HepG2 (cell line): ENCODE data around the gene CDC42EP1. TPM values are rescaled to one million over a fixed set of nuclear protein-coding genes. Genes with fewer than 3 reads are reported as not detected.
A peak's percentile ranks its signal among the peaks of the same experiment; 100 is the strongest.

Source experiments
- ELF3 ChIP-seq: IDR thresholded peaks from 2 replicates; pipeline ENCODE4 v1.6.1; 2016; ENCODE audit warnings: missing genetic modification reagents, missing compliant biosample characterization
- GABPA ChIP-seq, 2 experiments: IDR thresholded peaks; 2 replicates each; pipeline ENCODE4 v1.6.1; 2011 to 2016; ENCODE audit warnings: low read depth in 2 of 2, low read length in 1 of 2, missing biosample characterization in 1 of 2, missing genetic modification characterization in 1 of 2
- HNF4A ChIP-seq: sonication (generic); formaldehyde crosslinking; IDR thresholded peaks from 2 replicates; pipeline ENCODE4 v1.4.0; 2020; ENCODE audit warnings: missing genetic modification reagents
- HNRNPL ChIP-seq: fragments of 200-400 bp; formaldehyde crosslinking; IDR thresholded peaks from 2 replicates; pipeline ENCODE4 v1.6.1; 2017; ENCODE audit warnings: mild to moderate bottlenecking, low read depth, low read length
- MED1 ChIP-seq: sonication (generic); formaldehyde crosslinking; IDR thresholded peaks from 2 replicates; pipeline ENCODE4 v1.4.0; 2020; ENCODE audit warnings: missing genetic modification reagents
- NPAS2 ChIP-seq: sonication (generic); formaldehyde crosslinking; IDR thresholded peaks from 2 replicates; pipeline ENCODE4 v1.8.0; 2022; ENCODE audit warnings: mild to moderate bottlenecking, missing genetic modification reagents, borderline replicate concordance
- SAP130 ChIP-seq: IDR thresholded peaks from 2 replicates; pipeline ENCODE4 v1.6.1; 2016; ENCODE audit warnings: low read depth
- SKI ChIP-seq: fragments of 450-650 bp; IDR thresholded peaks from one replicate; pipeline ENCODE4 v1.6.1; 2018; ENCODE audit warnings: mild to moderate bottlenecking; ENCODE audit not compliant: partially characterized antibody
- SOX13 ChIP-seq, 3 experiments: fragments of 450-650 bp in 1 of 3; sonication (generic) in 1 of 3; formaldehyde crosslinking in 1 of 3; IDR thresholded peaks in 2 of 3; conservative IDR thresholded peaks in 1 of 3; 2 replicates each; pipeline versions ENCODE4 v1.5.0 to v1.6.1; 2016 to 2020; ENCODE audit warnings: antibody characterized with exemption in 1 of 3, mild to moderate bottlenecking in 1 of 3, missing compliant biosample characterization in 1 of 3, missing genetic modification reagents in 1 of 3, moderate library complexity in 1 of 3
- TRAFD1 ChIP-seq: sonication (generic); formaldehyde crosslinking; IDR thresholded peaks from 2 replicates; pipeline ENCODE4 v1.5.1; 2020; ENCODE audit warnings: missing genetic modification reagents, mild to moderate bottlenecking, borderline replicate concordance
- WIZ ChIP-seq: sonication (generic); formaldehyde crosslinking; IDR thresholded peaks from 2 replicates; pipeline ENCODE4 v1.5.1; 2020; ENCODE audit warnings: mild to moderate bottlenecking, missing genetic modification reagents
- ZNF292 ChIP-seq: sonication (generic); formaldehyde crosslinking; IDR thresholded peaks from 2 replicates; pipeline ENCODE4 v1.8.1; 2022; ENCODE audit warnings: mild to moderate bottlenecking, low read depth, missing genetic modification reagents, borderline replicate concordance
- ZNF337 ChIP-seq: sonication (generic); formaldehyde crosslinking; IDR thresholded peaks from 2 replicates; pipeline ENCODE4 v1.5.1; 2020; ENCODE audit warnings: missing genetic modification reagents, low read depth, mild to moderate bottlenecking, borderline replicate concordance
- ZSCAN21 ChIP-seq: sonication (generic); formaldehyde crosslinking; IDR thresholded peaks from 2 replicates; pipeline ENCODE4 v1.8.0; 2022; ENCODE audit warnings: mild to moderate bottlenecking, missing genetic modification reagents, moderate library complexity, borderline replicate concordance
- polyA plus RNA-seq, 8 experiments: library from polyadenylated mRNA; depleted of rRNA in 3 of 8; stranded (reverse) in 7 of 8; unstranded in 1 of 8; fragments of >200 nt; fragmentation: Illumina TruSeq in 4 of 8; extraction: Trizol in 4 of 8; gene quantifications; 2 replicates each; pipeline versions ENCODE4 v1.2.1 to v1.2.3, GENCODE V29; 2011 to 2016; ENCODE audit warnings: low read depth in 4 of 8, missing spikeins in 1 of 8, mixed read lengths in 1 of 8; ENCODE audit not compliant: insufficient read depth in 1 of 8
- total RNA-seq, 5 experiments: library from RNA; depleted of rRNA; stranded (reverse); fragments of >200 nt; fragmentation: Illumina TruSeq; extraction: Trizol; gene quantifications; 2 replicates each; pipeline ENCODE4 v1.2.3, GENCODE V29; 2016; ENCODE audit warnings: low read depth in 1 of 5
- TF ChIP-seq, protein P1 (sequence below): IDR thresholded peaks from 2 replicates; pipeline ENCODE4 v1.4.0; 2020; ENCODE audit warnings: mild to moderate bottlenecking, missing genetic modification reagents

The CDC42EP1 gene
- total and polyA plus RNA-seq, 2 of the 13 experiments (the other 11 are each of a cell fraction or from before 2014, with no cell fraction given): 17.1 to 29.5 TPM

- TF ChIP-seq, protein P1, sequence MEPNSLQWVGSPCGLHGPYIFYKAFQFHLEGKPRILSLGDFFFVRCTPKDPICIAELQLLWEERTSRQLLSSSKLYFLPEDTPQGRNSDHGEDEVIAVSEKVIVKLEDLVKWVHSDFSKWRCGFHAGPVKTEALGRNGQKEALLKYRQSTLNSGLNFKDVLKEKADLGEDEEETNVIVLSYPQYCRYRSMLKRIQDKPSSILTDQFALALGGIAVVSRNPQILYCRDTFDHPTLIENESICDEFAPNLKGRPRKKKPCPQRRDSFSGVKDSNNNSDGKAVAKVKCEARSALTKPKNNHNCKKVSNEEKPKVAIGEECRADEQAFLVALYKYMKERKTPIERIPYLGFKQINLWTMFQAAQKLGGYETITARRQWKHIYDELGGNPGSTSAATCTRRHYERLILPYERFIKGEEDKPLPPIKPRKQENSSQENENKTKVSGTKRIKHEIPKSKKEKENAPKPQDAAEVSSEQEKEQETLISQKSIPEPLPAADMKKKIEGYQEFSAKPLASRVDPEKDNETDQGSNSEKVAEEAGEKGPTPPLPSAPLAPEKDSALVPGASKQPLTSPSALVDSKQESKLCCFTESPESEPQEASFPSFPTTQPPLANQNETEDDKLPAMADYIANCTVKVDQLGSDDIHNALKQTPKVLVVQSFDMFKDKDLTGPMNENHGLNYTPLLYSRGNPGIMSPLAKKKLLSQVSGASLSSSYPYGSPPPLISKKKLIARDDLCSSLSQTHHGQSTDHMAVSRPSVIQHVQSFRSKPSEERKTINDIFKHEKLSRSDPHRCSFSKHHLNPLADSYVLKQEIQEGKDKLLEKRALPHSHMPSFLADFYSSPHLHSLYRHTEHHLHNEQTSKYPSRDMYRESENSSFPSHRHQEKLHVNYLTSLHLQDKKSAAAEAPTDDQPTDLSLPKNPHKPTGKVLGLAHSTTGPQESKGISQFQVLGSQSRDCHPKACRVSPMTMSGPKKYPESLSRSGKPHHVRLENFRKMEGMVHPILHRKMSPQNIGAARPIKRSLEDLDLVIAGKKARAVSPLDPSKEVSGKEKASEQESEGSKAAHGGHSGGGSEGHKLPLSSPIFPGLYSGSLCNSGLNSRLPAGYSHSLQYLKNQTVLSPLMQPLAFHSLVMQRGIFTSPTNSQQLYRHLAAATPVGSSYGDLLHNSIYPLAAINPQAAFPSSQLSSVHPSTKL (CRISPR knock-in tag): peak; percentile 15; the same call in 1 of the 2 replicates
- TF ChIP-seq NPAS2 (CRISPR knock-in tag) (no peak), WIZ (no peak), TRAFD1 (0 out of 2 replicates have a peak, but pooled peaks have one; percentile 30), ELF3 (CRISPR knock-in tag) (0 out of 2 replicates have a peak, but pooled peaks have one; percentile 16), ZNF292 (CRISPR knock-in tag) (peak; percentile 41; the same call in 1 of the 2 replicates), GABPA (IDR thresholded peaks at IDR 0.05; ENCODE audit: low read depth, low read length) (no peak), GABPA (CRISPR knock-in tag; IDR thresholded peaks at IDR 0.05; ENCODE audit: low read depth) (peak; percentile 14; the same call in 1 of the 2 replicates), ZNF337 (no peak), HNRNPL (peak; percentile 87), SAP130 (peak; percentile 59), SKI (peak; percentile 36), SOX13 (IDR thresholded peaks at IDR 0.05) (no peak), SOX13 (CRISPR knock-in tag; conservative IDR thresholded peaks at IDR 0.05 in 1 of 2, IDR thresholded peaks at IDR 0.05 in 1 of 2) (peak in 1 of 2 experiments; percentile 69; a peak in 2 of 4 replicates), MED1 (0 out of 2 replicates have a peak, but pooled peaks have one; percentile 3), HNF4A (peak; percentile 71), ZSCAN21 (no peak)
- TF ChIP-seq, all 625 proteins: peak for 34
Measured at GRCh38 chr22:37521236-37521739, 39.0 kb upstream of the CDC42EP1 start (continued).
